Measurements from ENCODE around the gene TBC1D2B. TPM values are rescaled to one million over a fixed set of nuclear protein-coding genes. Genes with fewer than 3 reads are reported as not detected.

Gene TBC1D2B
- total RNA-seq, 2 donors from 2014 or later = 35.9 to 49.1 TPM

GRCh38 chr15:78002996-78003395 lies 74.5 kb downstream of the TBC1D2B start:
- Histone ChIP-seq H3K4me1 (peaks cover 9% of the 10 kb centered on the region), H3K9me3 (no peaks in the 10 kb centered on the region), H3K36me3 (no peaks in the 10 kb centered on the region), H3K27ac (no peak overlapping the region), H3K9ac (ENCODE audit: low read depth in 2 of 2, low read length in 2 of 2) (no peak overlapping the region), H3K4me3 (no peak overlapping the region), H3K27me3 (no peaks in the 10 kb centered on the region)
- intact Hi-C loops (cut with DNase I) = no loop called here
- TF ChIP-seq, protein P1, sequence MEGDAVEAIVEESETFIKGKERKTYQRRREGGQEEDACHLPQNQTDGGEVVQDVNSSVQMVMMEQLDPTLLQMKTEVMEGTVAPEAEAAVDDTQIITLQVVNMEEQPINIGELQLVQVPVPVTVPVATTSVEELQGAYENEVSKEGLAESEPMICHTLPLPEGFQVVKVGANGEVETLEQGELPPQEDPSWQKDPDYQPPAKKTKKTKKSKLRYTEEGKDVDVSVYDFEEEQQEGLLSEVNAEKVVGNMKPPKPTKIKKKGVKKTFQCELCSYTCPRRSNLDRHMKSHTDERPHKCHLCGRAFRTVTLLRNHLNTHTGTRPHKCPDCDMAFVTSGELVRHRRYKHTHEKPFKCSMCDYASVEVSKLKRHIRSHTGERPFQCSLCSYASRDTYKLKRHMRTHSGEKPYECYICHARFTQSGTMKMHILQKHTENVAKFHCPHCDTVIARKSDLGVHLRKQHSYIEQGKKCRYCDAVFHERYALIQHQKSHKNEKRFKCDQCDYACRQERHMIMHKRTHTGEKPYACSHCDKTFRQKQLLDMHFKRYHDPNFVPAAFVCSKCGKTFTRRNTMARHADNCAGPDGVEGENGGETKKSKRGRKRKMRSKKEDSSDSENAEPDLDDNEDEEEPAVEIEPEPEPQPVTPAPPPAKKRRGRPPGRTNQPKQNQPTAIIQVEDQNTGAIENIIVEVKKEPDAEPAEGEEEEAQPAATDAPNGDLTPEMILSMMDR (IDR thresholded peaks at IDR 0.05) = no peak
- no peak for DNase-seq

DNA sequence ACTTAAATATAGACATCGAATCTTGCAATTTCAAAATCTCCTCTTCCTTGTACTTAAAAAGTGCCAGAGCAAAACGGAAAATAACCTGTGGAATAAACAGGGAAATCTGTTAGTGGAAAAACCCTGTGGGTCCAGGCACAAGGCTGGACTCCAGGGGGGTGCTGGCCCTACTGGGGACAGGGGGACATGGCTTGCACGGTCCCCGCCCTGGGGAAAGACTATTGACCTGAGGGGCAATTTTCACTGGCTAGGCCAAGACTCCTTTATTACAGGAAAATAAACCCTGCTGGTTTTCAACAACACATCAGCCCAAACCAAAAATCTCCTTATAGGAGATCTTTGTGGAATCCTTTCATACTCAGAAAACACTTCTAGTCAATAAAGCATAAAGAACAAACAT lies 75.9 kb downstream of the TBC1D2B start:
- H3K36me3 ChIP-seq = peaks cover 6% of the 10 kb centered on the region
- no peaks in the 10 kb centered on the region for H3K9me3 ChIP-seq
- DNase-seq = no peak
- no peak overlapping the region for H3K4me3 ChIP-seq
- TF ChIP-seq, protein P1 (IDR thresholded peaks at IDR 0.05) = no peak
- no peak overlapping the region for H3K27ac ChIP-seq
- intact Hi-C loops (cut with DNase I) = loop anchor here (2.0 kb wide), 1 partner anchor 107 kb away; no protein-coding TSS in a partner anchor
- no peaks in the 10 kb centered on the region for H3K27me3 ChIP-seq
- no peaks in the 10 kb centered on the region for H3K4me1 ChIP-seq
- no peak overlapping the region for H3K9ac ChIP-seq (ENCODE audit: low read depth in 2 of 2, low read length in 2 of 2)

DNA sequence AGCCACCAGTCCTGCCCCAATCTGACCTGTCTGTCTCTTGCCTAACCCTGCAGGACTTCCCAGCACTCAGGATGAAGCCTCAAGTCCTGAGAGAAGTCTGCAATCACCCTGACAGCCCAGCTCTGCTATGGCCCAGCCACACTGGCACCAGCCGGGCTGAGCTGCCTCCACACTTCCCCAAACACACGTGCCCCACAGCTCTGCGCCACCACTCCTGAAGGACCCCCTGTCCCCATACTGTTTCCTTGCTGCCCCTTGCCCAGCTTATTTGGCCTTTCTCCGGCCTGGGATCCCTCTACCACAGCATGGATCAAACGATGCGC lies 76.6 kb downstream of the TBC1D2B start:
- no peaks in the 10 kb centered on the region for H3K4me1 ChIP-seq
- no peaks in the 10 kb centered on the region for H3K27me3 ChIP-seq
- H3K4me3 ChIP-seq = no peak overlapping the region
- no peak for DNase-seq
- no peaks in the 10 kb centered on the region for H3K9me3 ChIP-seq
- no peak overlapping the region for H3K27ac ChIP-seq
- intact Hi-C loops (cut with DNase I) = loop anchor here (2.0 kb wide), 1 partner anchor 108 kb away; no protein-coding TSS in a partner anchor
- no peak overlapping the region for H3K9ac ChIP-seq (ENCODE audit: low read depth in 2 of 2, low read length in 2 of 2)
- peaks cover 6% of the 10 kb centered on the region for H3K36me3 ChIP-seq
- TF ChIP-seq, protein P1 (IDR thresholded peaks at IDR 0.05) = no peak

GRCh38 chr15:78000091-78000926 lies 77.2 kb downstream of the TBC1D2B start:
- H3K4me1 ChIP-seq = no peaks in the 10 kb centered on the region
- intact Hi-C loops (cut with DNase I) = loop anchor here (2.0 kb wide), 1 partner anchor 108 kb away; no protein-coding TSS in a partner anchor
- no peak overlapping the region for H3K9ac ChIP-seq (ENCODE audit: low read depth in 2 of 2, low read length in 2 of 2)
- peak; percentile 93 for DNase-seq
- H3K27ac ChIP-seq = no peak overlapping the region
- TF ChIP-seq, protein P1 (IDR thresholded peaks at IDR 0.05) = peak; percentile 74
- H3K4me3 ChIP-seq = no peak overlapping the region
- H3K27me3 ChIP-seq = no peaks in the 10 kb centered on the region
- H3K9me3 ChIP-seq = no peaks in the 10 kb centered on the region
- peaks cover 6% of the 10 kb centered on the region for H3K36me3 ChIP-seq

- Histone ChIP-seq H3K9me3 (no peaks in the 10 kb centered on the region), H3K9ac (ENCODE audit: low read depth in 2 of 2, low read length in 2 of 2) (no peak overlapping the region), H3K27me3 (no peaks in the 10 kb centered on the region), H3K4me1 (no peaks in the 10 kb centered on the region), H3K4me3 (no peak overlapping the region), H3K27ac (no peak overlapping the region), H3K36me3 (peaks cover 6% of the 10 kb centered on the region)
- intact Hi-C loops (cut with DNase I) = no loop called here
- no peak for DNase-seq
- TF ChIP-seq, protein P1 (IDR thresholded peaks at IDR 0.05) = no peak
Observed at GRCh38 chr15:77999486-77999885, 78.0 kb downstream of the TBC1D2B start.
